Prostate gland (tissue), 2 donors: ENCODE results near the gene DUXA.

ENCODE experiments used
- CTCF ChIP-seq, 4 experiments: fragments of 200-600 bp in 2 of 4; fragments of 450-650 bp in 2 of 4; sonication (generic) in 2 of 4; IDR thresholded peaks; 1 replicate in 3 of 4; 2 replicates in 1 of 4; pipeline ENCODE4 v1.5.1; 2016 to 2019; ENCODE audit warnings: antibody characterized with exemption in 4 of 4, mild to moderate bottlenecking in 2 of 4, moderate library complexity in 2 of 4
- POLR2A ChIP-seq: fragments of 450-650 bp; IDR thresholded peaks from one replicate; pipeline ENCODE4 v1.6.1; 2016; ENCODE audit warnings: antibody characterized with exemption, mild to moderate bottlenecking
- POLR2AphosphoS5 ChIP-seq: sonication (generic); formaldehyde crosslinking; IDR thresholded peaks from one replicate; pipeline ENCODE4 v1.6.1; 2017; ENCODE audit warnings: antibody characterized with exemption

GRCh38 chr19:57167385-57167784 is at the start of gene DUXA:
- TF ChIP-seq CTCF (IDR thresholded peaks at IDR 0.05) (no peak), POLR2A (no peak), POLR2AphosphoS5 (no peak)
